K562 (cell line): ENCODE results near the gene DACT3.

ENCODE experiments used
- ADNP ChIP-seq: fragments of 200-800 bp; sonication (Bioruptor generic); IDR thresholded peaks from 2 replicates; pipeline ENCODE4 v1.6.1; 2016; ENCODE audit warnings: missing genetic modification characterization, missing compliant biosample characterization
- FOXP1 ChIP-seq: sonication (generic); formaldehyde crosslinking; IDR thresholded peaks from 2 replicates; pipeline ENCODE4 v1.8.0; 2022; ENCODE audit warnings: mild to moderate bottlenecking, missing genetic modification reagents
- ZNF561 ChIP-seq: fragments of 450-650 bp; formaldehyde crosslinking; conservative IDR thresholded peaks from 2 replicates; pipeline ENCODE4 v1.4.0; 2020; ENCODE audit warnings: mild to moderate bottlenecking, moderate library complexity
- TF ChIP-seq, protein P1 (sequence below): fragments of 250-450 bp; sonication (Bioruptor Pico); IDR thresholded peaks from 2 replicates; pipeline ENCODE4 v1.5.0; 2021
- TF ChIP-seq, protein P2 (sequence below): IDR thresholded peaks from 2 replicates; pipeline ENCODE4 v1.6.1; 2016; ENCODE audit warnings: missing genetic modification characterization, missing compliant biosample characterization

DNA sequence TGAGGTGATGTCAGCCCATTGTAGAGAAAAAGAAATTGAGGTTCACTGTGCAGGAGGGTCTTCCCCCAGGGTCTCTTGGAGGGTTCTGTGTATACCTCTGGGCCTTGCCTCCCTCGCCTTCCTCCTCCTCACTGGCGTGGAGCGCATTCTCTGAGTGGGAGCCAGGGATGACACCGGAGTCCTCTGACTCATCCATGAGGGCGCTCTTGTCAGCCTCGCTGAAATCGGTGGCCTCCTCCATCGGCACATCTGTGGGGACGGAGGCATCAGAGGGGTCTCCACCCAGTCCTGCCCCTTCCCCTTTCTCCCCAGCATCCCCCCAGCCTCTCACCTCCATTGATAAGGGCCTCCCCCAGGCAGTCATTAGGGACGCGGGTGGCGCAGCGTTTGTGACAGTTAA, 39.7 kb upstream of the DACT3 start:
- TF ChIP-seq ZNF561 (CRISPR knock-in tag) (no peak), ADNP (tag) (no peak), FOXP1 (CRISPR knock-in tag) (no peak)
- TF ChIP-seq, protein P1, sequence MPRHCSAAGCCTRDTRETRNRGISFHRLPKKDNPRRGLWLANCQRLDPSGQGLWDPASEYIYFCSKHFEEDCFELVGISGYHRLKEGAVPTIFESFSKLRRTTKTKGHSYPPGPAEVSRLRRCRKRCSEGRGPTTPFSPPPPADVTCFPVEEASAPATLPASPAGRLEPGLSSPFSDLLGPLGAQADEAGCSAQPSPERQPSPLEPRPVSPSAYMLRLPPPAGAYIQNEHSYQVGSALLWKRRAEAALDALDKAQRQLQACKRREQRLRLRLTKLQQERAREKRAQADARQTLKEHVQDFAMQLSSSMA (CRISPR knock-in tag) = no peak
- TF ChIP-seq, protein P2, sequence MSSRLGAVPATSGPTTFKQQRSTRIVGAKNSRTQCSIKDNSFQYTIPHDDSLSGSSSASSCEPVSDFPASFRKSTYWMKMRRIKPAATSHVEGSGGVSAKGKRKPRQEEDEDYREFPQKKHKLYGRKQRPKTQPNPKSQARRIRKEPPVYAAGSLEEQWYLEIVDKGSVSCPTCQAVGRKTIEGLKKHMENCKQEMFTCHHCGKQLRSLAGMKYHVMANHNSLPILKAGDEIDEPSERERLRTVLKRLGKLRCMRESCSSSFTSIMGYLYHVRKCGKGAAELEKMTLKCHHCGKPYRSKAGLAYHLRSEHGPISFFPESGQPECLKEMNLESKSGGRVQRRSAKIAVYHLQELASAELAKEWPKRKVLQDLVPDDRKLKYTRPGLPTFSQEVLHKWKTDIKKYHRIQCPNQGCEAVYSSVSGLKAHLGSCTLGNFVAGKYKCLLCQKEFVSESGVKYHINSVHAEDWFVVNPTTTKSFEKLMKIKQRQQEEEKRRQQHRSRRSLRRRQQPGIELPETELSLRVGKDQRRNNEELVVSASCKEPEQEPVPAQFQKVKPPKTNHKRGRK (tag) = no peak
